CD4-positive, alpha-beta T cell (primary cell): Measurements from ENCODE around the gene CREB3L2. TPM values are rescaled to one million over a fixed set of nuclear protein-coding genes. Genes with fewer than 3 reads are reported as not detected.
A peak's percentile ranks its signal among the peaks of the same experiment; 100 is the strongest.

Experiments used
- ATAC-seq: fragments of 200-7000 bp; cut with Tn5 transposase; one replicate; pipeline ENCODE4 v1.10.0; 2022; ENCODE audit warnings: mild to moderate bottlenecking; ENCODE audit not compliant: poor library complexity
- CTCF ChIA-PET: fragments of 350-600 bp; sonication (Branson Sonifier 250); formaldehyde crosslinking; loops from one replicate; lab custom pipeline; 2021; ENCODE audit warnings: antibody characterized with exemption, inconsistent platforms; lab: Charles Lee
- POLR2A ChIA-PET: fragments of 350-600 bp; sonication (Branson Sonifier 250); formaldehyde crosslinking; loops from one replicate; lab custom pipeline; 2021; ENCODE audit warnings: antibody characterized with exemption, inconsistent platforms; lab: Charles Lee
- DNase-seq, 14 experiments: peaks; one replicate each; pipeline ENCODE4 v3.0.0-alpha.2; 2013 to 2020; ENCODE audit warnings: mixed read lengths in 2 of 14
- H3K27ac ChIP-seq, 2 donors: one replicate each; pipeline versions ENCODE4 v1.5.1 to v1.7.0; 2013; ENCODE audit warnings: low read length in 2 of 2, low read depth in 1 of 2, mild to moderate bottlenecking in 1 of 2
- H3K27me3 ChIP-seq, 2 experiments: 1 replicate in 1 of 2; 2 replicates in 1 of 2; pipeline versions ENCODE4 v1.6.1 to v1.7.0; 2013; ENCODE audit warnings: low read length in 2 of 2, control low read depth in 1 of 2, mild to moderate bottlenecking in 1 of 2, moderate library complexity in 1 of 2; ENCODE audit not compliant: insufficient read depth in 2 of 2, control insufficient read depth in 1 of 2
- H3K36me3 ChIP-seq: one replicate; pipeline ENCODE4 v1.6.1; 2013; ENCODE audit warnings: low read length, control low read depth; ENCODE audit not compliant: insufficient read depth
- H3K4me1 ChIP-seq: one replicate; pipeline ENCODE4 v1.6.1; 2013; ENCODE audit warnings: low read length, control low read depth; ENCODE audit not compliant: insufficient read depth
- H3K4me3 ChIP-seq: one replicate; pipeline ENCODE4 v1.5.1; 2013; ENCODE audit warnings: mild to moderate bottlenecking, low read length, moderate library complexity
- H3K9me3 ChIP-seq, 2 experiments: 1 replicate in 1 of 2; 2 replicates in 1 of 2; pipeline versions ENCODE4 v1.6.1 to v1.7.0; 2013; ENCODE audit warnings: low read length in 2 of 2, mild to moderate bottlenecking in 2 of 2, control low read depth in 1 of 2, moderate library complexity in 1 of 2; ENCODE audit not compliant: control insufficient read depth in 1 of 2, insufficient read depth in 1 of 2
- H3K27ac Mint-ChIP-seq: one replicate; pipeline ENCODE4 v1.8.0; 2020; ENCODE audit warnings: mixed read lengths
- H3K27me3 Mint-ChIP-seq: one replicate; pipeline ENCODE4 v1.8.0; 2021; ENCODE audit warnings: mixed read lengths
- H3K36me3 Mint-ChIP-seq: one replicate; pipeline ENCODE4 v1.8.0; 2021; ENCODE audit warnings: low read depth, mixed read lengths
- H3K4me1 Mint-ChIP-seq: one replicate; pipeline ENCODE4 v1.8.0; 2021; ENCODE audit warnings: low read depth, mixed read lengths
- H3K4me3 Mint-ChIP-seq: one replicate; pipeline ENCODE4 v1.8.0; 2020; ENCODE audit warnings: mild to moderate bottlenecking, mixed read lengths
- H3K9me3 Mint-ChIP-seq: one replicate; pipeline ENCODE4 v1.8.0; 2020; ENCODE audit warnings: mixed read lengths
- CTCF ChIP-seq: fragments of 200-600 bp; IDR thresholded peaks from one replicate; pipeline ENCODE4 v1.8.0; 2022; ENCODE audit warnings: antibody characterized with exemption, mild to moderate bottlenecking
- intact Hi-C, 2 experiments: fragments of 100-400 bp; cut with DNase I in 1 of 2; cut with micrococcal nuclease in 1 of 2; formaldehyde crosslinking; loops; one replicate each; pipeline versions ENCODE4 v1.15.1 to v1.9.0; 2023 to 2025; cut with DNase I, micrococcal nuclease
- total RNA-seq, 174 experiments: library from RNA in 2 of 174; stranded (reverse) in 2 of 174; gene quantifications; one replicate each; pipeline ENCODE4 v1.2.3 and lab custom pipeline; 2021 to 2026

CREB3L2 gene
- total RNA-seq, 2 experiments from 2014 or later = 11.7 to 12.9 TPM

DNA sequence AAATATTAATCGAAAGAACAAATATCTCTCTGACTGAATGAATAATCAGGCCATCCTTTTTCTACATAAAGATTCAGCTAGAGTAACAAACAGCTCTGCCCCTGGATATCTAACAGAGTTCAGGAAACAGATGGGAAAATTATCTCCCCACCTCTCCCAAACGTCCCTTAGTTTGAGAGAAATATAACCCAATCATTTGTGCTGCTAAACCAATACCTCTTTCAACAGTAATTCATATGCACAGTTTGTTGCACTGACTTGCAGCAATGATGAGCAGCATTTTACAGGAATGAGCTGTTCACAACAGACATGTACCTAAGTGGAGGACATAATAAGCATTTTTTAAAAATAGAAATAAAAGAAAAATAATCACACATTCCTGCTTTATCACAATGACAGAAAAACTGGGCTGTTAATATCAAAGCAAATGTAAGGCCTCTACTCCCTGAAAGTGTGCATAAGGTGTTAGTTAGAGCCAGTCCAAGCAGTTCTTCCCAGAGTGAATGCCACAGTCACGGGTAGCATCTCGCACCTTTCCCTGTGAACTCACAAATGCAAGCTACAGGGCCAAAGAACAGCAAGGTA, 2.3 kb downstream of the CREB3L2 start:
- H3K27me3 ChIP-seq = no peaks in the 10 kb centered on the region
- ChIA-PET CTCF (interaction anchor here (1.5 to 2.8 kb wide), 2 partner anchors 9 to 887 kb away, joined by 4 to 8 read pairs; no protein-coding TSS in a partner anchor), POLR2A (interaction anchor here (0.8 to 6.7 kb wide), 2 partner anchors 64 to 96 kb away, joined by 3 to 35 read pairs; no protein-coding TSS in a partner anchor)
- peaks cover 24% of the 10 kb centered on the region for H3K4me1 ChIP-seq
- H3K36me3 ChIP-seq = no peaks in the 10 kb centered on the region
- DNase-seq (no peak), ATAC-seq (no peak)
- Mint-ChIP-seq H3K27me3 (no peaks in the 10 kb centered on the region), H3K27ac (no peak overlapping the region), H3K4me3 (peak overlapping the region; percentile 93), H3K9me3 (no peaks in the 10 kb centered on the region), H3K36me3 (peaks cover 3% of the 10 kb centered on the region), H3K4me1 (peaks cover 53% of the 10 kb centered on the region)
- intact Hi-C loops = loop anchor here (1.0 to 10.0 kb wide), 5 partner anchors 68 to 865 kb away; no protein-coding TSS in a partner anchor
- H3K9me3 ChIP-seq = no peaks in the 10 kb centered on the region
- H3K4me3 ChIP-seq = no peak overlapping the region
- no peak overlapping the region for H3K27ac ChIP-seq
- no peak for TF ChIP-seq CTCF

GRCh38 chr7:137998250-137998649, 3.6 kb downstream of the CREB3L2 start:
- POLR2A ChIA-PET = interaction anchor here (6.7 kb wide), 1 partner anchor 63 kb away, joined by 35 read pairs; no protein-coding TSS in a partner anchor
- no peaks in the 10 kb centered on the region for H3K27me3 Mint-ChIP-seq
- no peak overlapping the region for H3K4me3 Mint-ChIP-seq
- peaks cover 60% of the 10 kb centered on the region for H3K4me1 Mint-ChIP-seq
- H3K27ac Mint-ChIP-seq = no peak overlapping the region
- CTCF ChIA-PET = interaction anchor here (2.8 kb wide), 1 partner anchor 11 kb away, joined by 8 read pairs; no protein-coding TSS in a partner anchor
- Histone ChIP-seq H3K27me3 (no peaks in the 10 kb centered on the region), H3K4me3 (no peak overlapping the region), H3K4me1 (peaks cover 26% of the 10 kb centered on the region), H3K9me3 (no peaks in the 10 kb centered on the region), H3K36me3 (no peaks in the 10 kb centered on the region), H3K27ac (no peak overlapping the region)
- H3K9me3 Mint-ChIP-seq = no peaks in the 10 kb centered on the region
- peaks cover 3% of the 10 kb centered on the region for H3K36me3 Mint-ChIP-seq
- no peak for TF ChIP-seq CTCF
- DNase-seq (no peak), ATAC-seq (no peak)
- intact Hi-C loops = loop anchor here in 1 of 2 experiments (5.0 kb wide), 1 partner anchor 459 kb away; no protein-coding TSS in a partner anchor

DNA sequence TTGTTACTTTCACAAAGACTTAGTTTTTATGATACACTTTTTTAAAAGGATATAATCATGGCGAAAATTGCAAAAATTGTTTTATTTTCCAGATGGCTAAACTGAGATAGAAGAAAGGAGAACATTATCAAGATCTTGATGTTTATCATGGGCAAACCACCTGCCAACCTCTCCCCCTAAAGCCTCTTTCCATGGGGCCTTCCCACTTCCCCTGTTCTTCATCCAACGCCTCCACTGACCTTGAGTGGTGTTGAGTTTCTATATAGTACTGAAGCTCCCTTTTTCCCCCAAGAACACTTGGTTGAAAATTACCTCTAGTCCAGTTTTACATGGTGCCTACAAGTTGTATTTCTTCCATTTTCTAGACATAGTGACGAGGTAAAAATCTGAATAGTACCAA, 5.0 kb downstream of the CREB3L2 start:
- peaks cover 37% of the 10 kb centered on the region for H3K4me1 ChIP-seq
- H3K4me3 ChIP-seq = no peak overlapping the region
- no peak for ATAC-seq
- Mint-ChIP-seq H3K9me3 (no peaks in the 10 kb centered on the region), H3K4me3 (no peak overlapping the region), H3K36me3 (peaks cover 7% of the 10 kb centered on the region), H3K4me1 (peaks cover 65% of the 10 kb centered on the region), H3K27ac (no peak overlapping the region), H3K27me3 (no peaks in the 10 kb centered on the region)
- ChIA-PET CTCF (no interaction called here), POLR2A (interaction anchor here (6.7 kb wide), 1 partner anchor 61 kb away, joined by 35 read pairs; no protein-coding TSS in a partner anchor)
- intact Hi-C loops = loop anchor here in 1 of 2 experiments (5.0 kb wide), 1 partner anchor 460 kb away; no protein-coding TSS in a partner anchor
- H3K27ac ChIP-seq = no peak overlapping the region
- no peak for DNase-seq
- no peaks in the 10 kb centered on the region for H3K36me3 ChIP-seq
- no peak for TF ChIP-seq CTCF
- no peaks in the 10 kb centered on the region for H3K9me3 ChIP-seq
- H3K27me3 ChIP-seq = no peaks in the 10 kb centered on the region
